Thymus (tissue), 11 donors: ENCODE measurements around the gene SNX24. TPM values are rescaled to one million over a fixed set of nuclear protein-coding genes. Genes with fewer than 3 reads are reported as not detected.

Experiments used
- DNase-seq, 9 donors: peaks; one replicate each; pipeline ENCODE4 v3.0.0-alpha.2; 2013; ENCODE audit warnings: low spot score in 9 of 9, low read depth in 6 of 9, missing footprints in 1 of 9
- H3K27ac ChIP-seq, 2 donors: one replicate each; pipeline ENCODE4 v1.5.1; 2013; ENCODE audit warnings: control low read depth in 1 of 2, low read depth in 1 of 2, low read length in 1 of 2, mild to moderate bottlenecking in 1 of 2, moderate library complexity in 1 of 2
- H3K27me3 ChIP-seq, 2 donors: one replicate each; pipeline ENCODE4 v1.5.1; 2013; ENCODE audit warnings: low read length in 1 of 2; ENCODE audit not compliant: control insufficient read depth in 2 of 2, insufficient read depth in 1 of 2
- H3K36me3 ChIP-seq, 2 donors: one replicate each; pipeline ENCODE4 v1.5.1; 2013; ENCODE audit warnings: low read length in 1 of 2, mild to moderate bottlenecking in 1 of 2, moderate library complexity in 1 of 2; ENCODE audit not compliant: control insufficient read depth in 2 of 2, insufficient read depth in 2 of 2
- H3K4me1 ChIP-seq, 2 donors: one replicate each; pipeline ENCODE4 v1.5.1; 2013; ENCODE audit warnings: low read length in 2 of 2; ENCODE audit not compliant: control insufficient read depth in 2 of 2, insufficient read depth in 2 of 2
- H3K4me3 ChIP-seq, 2 donors: one replicate each; pipeline ENCODE4 v1.5.1; 2013; ENCODE audit warnings: low read length in 2 of 2, control low read depth in 1 of 2, mild to moderate bottlenecking in 1 of 2
- H3K9me3 ChIP-seq, 2 donors: one replicate each; pipeline ENCODE4 v1.5.1; 2013; ENCODE audit warnings: low read length in 1 of 2, mild to moderate bottlenecking in 1 of 2; ENCODE audit not compliant: control insufficient read depth in 2 of 2, insufficient read depth in 1 of 2
- WGBS: extraction: QIAGEN DNeasy Blood & Tissue Kit; methylation state at CpG from one replicate; pipeline ENCODE4 v1.1.7; 2013; 5-methylcytosine and 5-hydroxymethylcytosine counted together
- polyA plus RNA-seq: library from polyadenylated mRNA; stranded (reverse); fragments of 200-250 nt; gene quantifications from one replicate; pipeline ENCODE4 v1.2.3, GENCODE V29; 2013
- total RNA-seq: library from RNA; stranded (reverse); fragments of 120-200 nt; gene quantifications from one replicate; pipeline ENCODE4 v1.2.4, GENCODE V29; 2013
- donor health status: healthy.

SNX24 gene
- total and polyA plus RNA-seq, 2 donors = 3.3 to 11.1 TPM

DNA sequence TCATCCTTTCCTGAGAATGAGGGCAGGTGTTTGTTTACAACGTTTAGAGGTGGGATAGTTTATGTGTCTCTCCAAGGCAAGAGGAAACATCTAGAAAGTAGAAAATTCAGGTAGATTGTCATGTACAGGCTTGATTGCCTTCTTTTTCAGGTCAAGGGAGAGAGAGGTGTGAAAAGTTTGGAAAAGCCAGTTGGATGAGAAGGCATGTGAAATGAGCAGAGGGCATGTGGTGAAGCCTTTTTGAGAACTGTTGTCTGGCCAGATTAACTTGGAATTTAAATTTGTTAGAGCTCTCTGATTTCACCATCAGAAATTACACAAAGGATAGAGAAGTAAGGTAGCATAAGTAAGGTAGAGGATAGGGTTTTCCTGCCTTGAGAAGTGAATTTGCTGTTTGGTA lies 74.6 kb downstream of the SNX24 start:
- H3K27me3 ChIP-seq = no peaks in the 10 kb centered on the region
- H3K4me3 ChIP-seq = no peak overlapping the region
- no peaks in the 10 kb centered on the region for H3K9me3 ChIP-seq
- WGBS = 93% methylated on average over 1 of the region's 1 CpG
- no peak for DNase-seq
- no peaks in the 10 kb centered on the region for H3K4me1 ChIP-seq
- H3K36me3 ChIP-seq = no peaks in the 10 kb centered on the region
- no peak overlapping the region for H3K27ac ChIP-seq

DNA sequence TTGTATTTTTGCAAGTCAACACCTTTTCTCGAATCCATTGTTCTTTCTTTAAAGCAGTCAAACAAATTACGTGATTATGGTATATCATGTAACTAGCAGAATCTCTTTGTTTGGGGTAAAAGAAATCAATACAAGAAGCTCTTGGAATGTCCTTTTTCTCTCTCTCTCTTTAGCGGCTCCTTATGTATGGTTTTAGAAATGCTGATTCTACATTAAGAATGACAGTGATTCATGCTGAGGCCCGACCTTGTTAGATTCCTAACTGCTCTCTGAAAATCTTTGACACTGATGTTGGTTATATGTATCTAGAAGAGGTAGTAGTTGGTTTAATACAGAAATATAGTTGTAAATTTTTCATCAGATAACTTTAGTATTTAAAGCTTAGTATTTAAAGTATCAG lies 76.4 kb downstream of the SNX24 start:
- WGBS = 89% methylated on average over 4 of the region's 4 CpGs
- no peaks in the 10 kb centered on the region for H3K4me1 ChIP-seq
- no peak overlapping the region for H3K4me3 ChIP-seq

GRCh38 chr5:122924203-122924602 lies 78.8 kb downstream of the SNX24 start:
- H3K27me3 ChIP-seq = no peaks in the 10 kb centered on the region
- H3K4me3 ChIP-seq = no peak overlapping the region
- WGBS = 92% methylated on average over 5 of the region's 5 CpGs
- no peak overlapping the region for H3K27ac ChIP-seq
- no peaks in the 10 kb centered on the region for H3K4me1 ChIP-seq
- H3K36me3 ChIP-seq = no peaks in the 10 kb centered on the region
- DNase-seq = no peak
- no peaks in the 10 kb centered on the region for H3K9me3 ChIP-seq

More for the DNA sequence above, 76.4 kb downstream of the SNX24 start:
- Histone ChIP-seq H3K27me3 (no peaks in the 10 kb centered on the region), H3K9me3 (no peaks in the 10 kb centered on the region), H3K27ac (no peak overlapping the region), H3K36me3 (no peaks in the 10 kb centered on the region)
- no peak for DNase-seq

- no peak overlapping the region for H3K27ac ChIP-seq
- no peaks in the 10 kb centered on the region for H3K4me1 ChIP-seq
- H3K36me3 ChIP-seq = no peaks in the 10 kb centered on the region
- 91% methylated on average over 4 of the region's 4 CpGs for WGBS
- DNase-seq = no peak
- no peaks in the 10 kb centered on the region for H3K27me3 ChIP-seq
- no peaks in the 10 kb centered on the region for H3K9me3 ChIP-seq
- no peak overlapping the region for H3K4me3 ChIP-seq
These were observed 79.4 kb downstream of the SNX24 start for GRCh38 chr5:122924719-122925395.

- Histone ChIP-seq H3K4me3 (no peak overlapping the region), H3K4me1 (no peaks in the 10 kb centered on the region), H3K27ac (no peak overlapping the region), H3K36me3 (no peaks in the 10 kb centered on the region), H3K9me3 (no peaks in the 10 kb centered on the region), H3K27me3 (no peaks in the 10 kb centered on the region)
- DNase-seq = no peak
- 92% methylated on average over 1 of the region's 1 CpG for WGBS
These were observed 83.6 kb downstream of the SNX24 start for GRCh38 chr5:122929001-122929400.

DNA sequence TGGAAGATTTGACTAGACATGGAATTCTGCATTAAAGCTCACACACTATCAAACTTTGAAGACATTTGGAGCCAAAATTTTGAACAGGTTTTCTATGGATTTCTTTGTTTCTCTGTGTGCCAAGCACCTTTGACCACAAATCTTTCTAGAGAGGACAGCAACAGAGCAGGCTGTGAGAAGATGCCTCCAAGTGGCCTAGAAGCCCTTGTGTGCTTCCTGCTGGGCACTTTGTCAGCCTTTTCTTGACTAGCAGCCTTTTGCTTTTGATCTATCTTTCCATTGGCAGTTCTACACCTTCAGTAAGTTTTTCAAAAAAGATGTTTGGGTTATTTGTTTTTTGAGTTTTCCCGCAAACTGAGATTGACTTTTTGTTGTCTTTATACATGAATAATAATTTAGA lies 84.6 kb downstream of the SNX24 start:
- Histone ChIP-seq H3K4me1 (no peaks in the 10 kb centered on the region), H3K27ac (no peak overlapping the region), H3K4me3 (no peak overlapping the region), H3K9me3 (no peaks in the 10 kb centered on the region), H3K27me3 (no peaks in the 10 kb centered on the region), H3K36me3 (no peaks in the 10 kb centered on the region)
- no peak for DNase-seq
- WGBS = 99% methylated on average over 1 of the region's 1 CpG

GRCh38 chr5:122933956-122934355 lies 88.5 kb downstream of the SNX24 start:
- no peaks in the 10 kb centered on the region for H3K27me3 ChIP-seq
- H3K4me1 ChIP-seq = no peaks in the 10 kb centered on the region
- no peak overlapping the region for H3K27ac ChIP-seq
- H3K4me3 ChIP-seq = no peak overlapping the region
- no peak for DNase-seq
- WGBS = 95% methylated on average over 7 of the region's 7 CpGs
- H3K9me3 ChIP-seq = no peaks in the 10 kb centered on the region
- H3K36me3 ChIP-seq = no peaks in the 10 kb centered on the region

GRCh38 chr5:122936088-122936487 lies 90.7 kb downstream of the SNX24 start:
- Histone ChIP-seq H3K27me3 (no peaks in the 10 kb centered on the region), H3K27ac (no peak overlapping the region), H3K4me1 (no peaks in the 10 kb centered on the region), H3K36me3 (no peaks in the 10 kb centered on the region), H3K4me3 (no peak overlapping the region), H3K9me3 (no peaks in the 10 kb centered on the region)
- DNase-seq = no peak
- 96% methylated on average over 1 of the region's 1 CpG for WGBS

GRCh38 chr5:122937914-122938313 lies 92.5 kb downstream of the SNX24 start:
- H3K27me3 ChIP-seq = no peaks in the 10 kb centered on the region
- WGBS = 88% methylated on average over 4 of the region's 4 CpGs
- no peaks in the 10 kb centered on the region for H3K4me1 ChIP-seq
- DNase-seq = no peak
- no peaks in the 10 kb centered on the region for H3K36me3 ChIP-seq
- H3K9me3 ChIP-seq = no peaks in the 10 kb centered on the region
- H3K27ac ChIP-seq = no peak overlapping the region
- H3K4me3 ChIP-seq = no peak overlapping the region
